Activated CD4-positive, alpha-beta T cell treated with anti-CD3 and anti-CD28 coated beads, Interleukin-2, amount 10 ng/mL, durations not matched to agents 7 days and 5 days (primary cell): ENCODE results near the gene MSMB. TPM values are rescaled to one million over a fixed set of nuclear protein-coding genes. Genes with fewer than 3 reads are reported as not detected.
"Not testable (repeated sequence)": the region's sequence is repeated elsewhere in the genome, so short reads cannot be mapped to it uniquely, and the experiment has no call there.

Experiments used
- CTCF ChIA-PET: fragments of 350-600 bp; sonication (Branson Sonifier 250); formaldehyde crosslinking; loops from one replicate; lab custom pipeline; 2021; ENCODE audit warnings: antibody characterized with exemption; lab: Charles Lee
- POLR2A ChIA-PET: fragments of 350-600 bp; sonication (Branson Sonifier 250); formaldehyde crosslinking; loops from one replicate; lab custom pipeline; 2021; ENCODE audit warnings: antibody characterized with exemption; lab: Charles Lee
- DNase-seq: peaks from one replicate; pipeline ENCODE4 v3.0.0-alpha.2; 2020
- H3K27ac Mint-ChIP-seq: one replicate; pipeline ENCODE4 v1.8.0; 2021; ENCODE audit warnings: mild to moderate bottlenecking, moderate library complexity, mixed read lengths
- H3K27me3 Mint-ChIP-seq: one replicate; pipeline ENCODE4 v1.8.0; 2021; ENCODE audit warnings: mixed read lengths
- H3K36me3 Mint-ChIP-seq: one replicate; pipeline ENCODE4 v1.8.0; 2021; ENCODE audit warnings: low read depth, mixed read lengths
- H3K4me1 Mint-ChIP-seq: one replicate; pipeline ENCODE4 v1.8.0; 2021; ENCODE audit warnings: mixed read lengths
- H3K4me3 Mint-ChIP-seq: one replicate; pipeline ENCODE4 v1.8.0; 2021; ENCODE audit warnings: mild to moderate bottlenecking, moderate library complexity, mixed read lengths
- H3K9me3 Mint-ChIP-seq: one replicate; pipeline ENCODE4 v1.8.0; 2021; ENCODE audit warnings: mixed read lengths
- total RNA-seq, 2 experiments: library from RNA; stranded (reverse); gene quantifications; one replicate each; pipeline ENCODE4 v1.2.3, GENCODE V29; 2021

The MSMB gene
- total RNA-seq, 2 experiments from 2014 or later, result not detected

DNA sequence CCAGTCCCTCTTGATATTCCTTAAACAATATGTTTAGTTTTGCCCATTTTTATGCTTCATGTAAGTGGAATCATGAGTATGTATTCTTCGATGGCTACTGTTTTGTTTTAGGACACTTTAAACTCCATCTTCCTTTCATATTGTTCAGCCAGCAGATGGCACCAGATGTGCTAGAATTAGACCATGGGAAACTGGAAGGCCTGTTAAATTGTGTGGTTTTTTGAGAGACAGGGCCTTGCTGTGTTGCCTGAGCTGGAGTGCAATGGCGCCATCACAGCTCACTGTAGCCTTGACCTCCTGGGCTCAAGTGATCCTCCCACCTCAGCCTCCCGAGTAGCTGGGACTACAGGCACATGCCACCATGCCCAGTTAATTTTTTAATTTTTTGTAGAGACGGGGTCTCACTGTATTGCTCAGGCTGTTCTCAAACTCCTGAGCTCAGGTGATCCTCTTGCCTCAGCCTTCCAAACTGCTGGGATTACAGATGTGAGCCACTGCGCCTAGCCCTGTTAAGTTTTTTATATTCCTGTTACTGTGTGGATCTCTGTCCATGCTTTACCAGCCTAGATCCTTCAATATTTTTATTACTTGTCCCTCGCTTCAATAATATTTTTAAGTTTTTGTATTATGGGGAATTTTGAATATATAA is 62.4 kb downstream of the MSMB start:
- H3K27ac Mint-ChIP-seq, H3K9me3 Mint-ChIP-seq, H3K4me1 Mint-ChIP-seq, H3K27me3 Mint-ChIP-seq, POLR2A ChIA-PET, CTCF ChIA-PET, H3K4me3 Mint-ChIP-seq: not testable (repeated sequence)
- peak; percentile 74 for DNase-seq
- H3K36me3 Mint-ChIP-seq, result peaks cover 20% of the 10 kb centered on the region

Other genes starting within 250 kb of the MSMB start
- 10 to 100 TPM; 29.4 to 32.3 TPM for gene AGAP4, start 198.8 kb downstream of the MSMB start, total RNA-seq
- 10 to 100 TPM; 49.0 to 54.5 TPM for gene TIMM23, start 73.8 kb downstream of the MSMB start, total RNA-seq
- 100 to 1,000 TPM; 148 to 171 TPM for gene NCOA4, start 15.6 kb downstream of the MSMB start, total RNA-seq
- gene ANTXRL, start 240.7 kb upstream of the MSMB start, total RNA-seq, result under 1 TPM; 0.52 to 0.57 TPM